GM04503 (cell line): Measurements from ENCODE around the gene ENO3.
"Not testable (repeated sequence)": the region's sequence is repeated elsewhere in the genome, so short reads cannot be mapped to it uniquely, and the experiment has no call there.

Experiments
- DNase-seq: peaks from one replicate; pipeline ENCODE4 v3.0.0-alpha.2; 2012; ENCODE audit warnings: low read depth

Gene ENO3

DNA sequence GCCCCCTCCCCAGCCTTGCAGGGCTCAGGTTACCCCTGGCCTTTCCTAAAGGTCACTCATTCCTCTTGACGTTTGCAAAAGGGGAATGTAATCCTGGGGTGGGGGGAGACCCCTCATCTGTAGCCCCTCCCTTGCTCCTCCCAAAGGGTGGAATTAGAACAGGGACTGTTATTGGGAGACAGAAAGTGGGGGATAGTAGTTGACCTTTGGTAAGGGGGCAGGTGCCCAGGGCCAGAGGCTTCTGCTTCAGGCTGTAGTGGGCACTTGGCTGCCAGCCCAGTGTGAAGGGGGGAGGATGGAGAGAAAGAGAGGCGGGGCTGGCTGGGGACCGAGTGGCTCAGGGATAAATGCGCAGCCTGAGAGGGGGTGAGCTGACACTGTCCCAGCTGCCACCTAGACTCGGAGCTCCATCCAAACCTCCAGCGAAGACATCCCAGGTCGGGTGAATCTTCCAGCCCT, at the start of gene ENO3:
ENO3 (plus strand) TSS at position 374 of the 459 bp plus-strand sequence. CDS start 711 bp downstream, outside the sequence.
- DNase-seq = no peak

DNA sequence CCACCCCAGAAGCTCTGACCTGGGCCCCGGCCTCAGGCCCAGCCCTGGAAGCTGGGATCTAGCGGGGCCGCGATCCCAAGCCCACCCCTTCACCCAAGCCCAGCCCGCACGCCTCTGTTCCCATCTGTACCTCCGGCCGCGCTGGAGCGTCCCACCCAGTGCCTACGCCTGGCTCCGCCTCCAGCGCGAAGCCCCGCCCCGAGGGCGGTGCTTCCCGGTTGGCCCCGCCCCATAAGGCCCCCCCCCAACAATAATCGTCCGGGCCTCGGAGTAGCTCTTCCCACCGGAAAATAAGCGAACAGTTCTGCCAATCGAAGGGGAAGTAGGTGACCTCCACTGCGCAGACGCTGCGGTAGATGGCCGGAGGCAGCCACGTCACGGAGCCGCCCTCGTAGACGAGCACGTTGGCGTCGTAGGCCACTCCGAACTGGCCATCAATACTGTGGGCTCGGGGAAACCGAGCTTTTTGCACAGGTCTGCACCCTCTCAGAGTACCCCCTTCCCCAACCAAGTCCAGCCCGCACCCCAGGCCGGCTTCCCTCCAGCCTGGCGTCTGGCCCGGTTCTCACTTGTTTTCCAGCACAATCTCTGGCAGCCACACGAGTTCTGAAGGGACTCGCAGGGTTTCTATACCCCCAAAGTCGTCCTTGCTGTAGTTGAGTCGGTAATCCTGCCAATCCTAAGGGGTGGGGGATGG, 49.1 kb upstream of the ENO3 start:
- DNase-seq = no peak

DNA sequence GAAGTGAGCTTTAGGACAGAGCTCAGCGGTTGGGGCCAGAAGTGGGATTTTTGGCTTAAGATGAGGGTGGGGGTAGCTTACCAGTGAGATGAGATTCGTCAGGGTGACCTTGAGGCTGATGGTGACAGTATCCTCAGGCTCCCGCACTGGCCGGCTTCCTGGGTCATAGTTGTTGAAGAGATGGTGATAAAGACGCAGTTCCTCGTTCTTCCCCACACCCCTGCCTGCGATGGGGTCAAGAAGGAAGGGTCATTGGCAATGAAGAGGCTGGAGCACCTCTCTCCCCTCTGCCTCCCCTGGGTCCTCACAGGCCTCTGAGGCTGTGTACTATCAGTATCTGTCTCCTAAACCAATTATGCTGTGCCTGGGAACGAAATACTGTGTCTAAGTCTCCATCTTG, 48.4 kb upstream of the ENO3 start:
- DNase-seq = no peak

DNA sequence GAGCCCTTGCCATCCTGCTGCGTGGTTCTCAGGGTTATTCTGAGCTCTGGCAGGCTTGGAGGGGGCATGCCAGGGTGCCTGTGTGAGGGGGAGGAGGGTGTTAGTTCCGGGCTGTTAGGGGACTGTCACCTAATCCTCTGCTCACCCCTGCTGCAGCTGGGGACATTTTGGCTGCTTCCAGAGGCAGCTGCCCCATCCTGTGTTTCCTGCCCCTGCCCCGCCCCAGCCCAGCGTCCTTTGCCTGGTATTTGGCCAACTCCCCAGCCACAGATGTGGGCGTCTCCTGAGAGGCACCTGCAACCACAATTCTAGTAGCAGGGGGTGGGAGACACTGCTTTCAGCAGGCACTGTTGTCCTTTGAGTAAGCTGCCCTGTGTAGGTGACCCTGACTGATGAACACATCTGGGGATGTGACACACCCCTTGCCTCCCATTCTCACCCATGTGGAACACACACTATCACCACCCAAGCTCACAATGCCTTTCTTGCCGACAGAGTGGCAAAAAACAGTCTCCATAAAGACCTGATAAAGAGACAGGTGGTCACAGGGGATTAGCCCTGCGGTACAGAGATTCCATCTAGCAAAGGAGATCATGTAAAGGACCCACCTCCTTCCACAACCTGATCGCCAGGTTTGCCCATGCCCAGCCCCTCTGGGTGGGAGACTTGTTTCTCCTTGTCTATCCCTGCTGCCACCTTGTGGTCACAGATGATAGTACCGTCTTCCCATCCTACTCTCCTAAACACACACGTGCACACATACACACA, 47.7 kb upstream of the ENO3 start, which contains the start of gene CHRNE:
CHRNE (minus strand) TSS at position 48 of the 768 bp plus-strand sequence; CDS start at position 13, 35 bp downstream.
- DNase-seq = no peak

DNA sequence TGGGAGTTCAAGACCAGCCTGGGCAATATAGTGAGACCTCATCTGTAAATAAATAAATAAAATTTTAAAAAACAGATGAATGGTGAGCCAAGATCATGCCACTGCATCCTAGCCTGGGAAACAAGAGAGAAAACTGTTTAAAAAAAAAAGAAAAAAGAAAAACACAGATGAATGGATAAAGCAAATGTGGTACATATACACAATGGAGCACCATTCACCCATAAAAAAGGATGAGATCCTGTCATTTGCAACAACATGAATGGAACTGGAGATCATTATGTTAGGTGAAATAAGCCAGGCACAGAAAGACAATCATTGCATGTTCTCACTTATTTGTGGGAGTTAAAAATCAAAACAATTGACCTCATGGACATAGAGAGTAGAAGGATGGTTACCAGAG, 44.3 kb upstream of the ENO3 start:
- not testable (repeated sequence) for DNase-seq

DNA sequence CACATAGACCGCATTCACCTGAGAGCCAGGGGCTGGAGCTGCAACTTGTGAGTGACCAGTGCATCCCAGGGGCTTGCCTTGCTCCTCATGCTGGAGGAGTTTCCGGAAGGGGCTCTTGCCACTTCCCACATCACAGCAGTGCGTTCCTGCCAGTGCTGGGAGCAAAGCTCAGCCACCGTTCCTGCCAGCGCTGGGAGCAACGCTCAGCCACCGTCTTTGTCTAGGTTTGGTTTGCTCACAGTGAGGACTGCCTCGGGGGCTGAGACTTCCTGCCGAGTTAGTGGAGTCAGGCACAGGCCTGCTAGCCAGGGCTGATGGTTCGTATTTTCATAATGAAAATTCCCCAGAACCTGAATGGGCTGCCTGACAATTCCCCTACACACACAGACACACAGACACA, 42.6 kb upstream of the ENO3 start:
- no peak for DNase-seq

DNA sequence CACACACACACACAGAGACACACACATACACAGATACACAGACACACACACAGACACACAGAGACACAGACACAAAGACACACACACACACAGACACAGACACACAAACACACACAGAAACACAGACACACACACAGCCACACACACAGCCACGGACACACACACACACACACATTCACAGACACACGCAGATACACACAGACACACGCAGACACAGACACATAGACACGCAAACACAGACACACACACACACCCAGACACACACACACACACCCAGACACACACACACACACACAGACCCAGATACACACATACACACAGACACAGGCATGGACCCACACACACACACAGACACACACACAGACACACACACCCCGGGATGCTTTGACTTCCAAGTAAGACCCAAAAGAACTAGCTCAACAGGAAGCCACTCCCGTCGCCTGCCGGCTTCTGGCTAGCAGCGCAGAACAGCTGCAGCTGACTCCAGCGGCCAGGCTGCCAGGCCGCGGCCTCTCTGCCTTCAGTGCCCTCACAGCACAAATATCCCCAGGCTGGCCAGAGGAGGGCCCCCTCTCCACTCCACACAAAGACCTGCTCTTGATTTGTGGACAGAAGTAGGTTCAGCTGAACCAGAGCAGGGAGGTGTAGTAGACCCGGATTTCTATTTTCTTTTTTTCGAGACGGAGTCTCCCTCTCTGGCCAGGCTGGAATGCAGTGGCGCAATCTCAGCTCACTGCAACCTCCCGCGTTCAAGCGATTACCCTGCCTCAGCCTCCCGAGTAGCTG, 42.0 kb upstream of the ENO3 start:
- peak; percentile 81 for DNase-seq

DNA sequence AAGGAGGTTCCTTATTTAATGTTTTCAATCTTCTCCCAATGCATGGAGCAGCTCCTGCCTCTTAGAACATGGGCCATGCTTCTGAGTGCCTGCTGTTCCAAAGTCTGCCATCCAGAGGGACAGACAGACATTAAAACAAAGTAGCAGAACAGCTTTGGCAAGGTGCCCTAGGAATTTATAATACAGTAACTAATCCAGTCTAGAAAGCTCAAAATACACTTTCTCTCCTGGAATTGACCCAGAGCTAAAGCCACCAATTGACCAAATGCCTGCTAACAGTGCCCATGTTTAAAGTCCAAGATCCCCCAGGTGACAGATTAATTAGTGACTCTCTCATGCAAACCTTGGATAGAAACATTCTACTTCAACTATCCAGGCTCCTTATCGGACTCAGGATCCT, 36.9 kb upstream of the ENO3 start:
- DNase-seq = no peak

DNA sequence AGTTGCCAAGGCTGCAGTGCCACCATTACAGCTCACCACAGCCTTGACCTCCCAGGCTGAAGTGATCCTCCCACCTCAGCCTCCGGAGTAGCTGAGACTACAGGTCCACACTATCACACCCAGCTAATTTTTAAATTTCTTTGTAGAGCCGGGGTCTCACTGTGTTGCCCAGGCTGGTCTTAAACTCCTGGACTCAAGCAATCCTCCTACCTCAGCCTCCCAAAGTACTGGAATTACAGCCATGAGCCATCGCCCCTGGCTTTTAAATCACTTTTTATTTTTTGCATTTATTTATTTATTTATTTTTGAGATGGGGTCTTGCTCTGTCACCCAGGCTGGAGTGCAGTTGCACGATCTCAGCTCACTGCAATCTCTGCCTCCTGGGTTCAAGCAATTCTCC, 36.4 kb upstream of the ENO3 start:
- not testable (repeated sequence) for DNase-seq

DNA sequence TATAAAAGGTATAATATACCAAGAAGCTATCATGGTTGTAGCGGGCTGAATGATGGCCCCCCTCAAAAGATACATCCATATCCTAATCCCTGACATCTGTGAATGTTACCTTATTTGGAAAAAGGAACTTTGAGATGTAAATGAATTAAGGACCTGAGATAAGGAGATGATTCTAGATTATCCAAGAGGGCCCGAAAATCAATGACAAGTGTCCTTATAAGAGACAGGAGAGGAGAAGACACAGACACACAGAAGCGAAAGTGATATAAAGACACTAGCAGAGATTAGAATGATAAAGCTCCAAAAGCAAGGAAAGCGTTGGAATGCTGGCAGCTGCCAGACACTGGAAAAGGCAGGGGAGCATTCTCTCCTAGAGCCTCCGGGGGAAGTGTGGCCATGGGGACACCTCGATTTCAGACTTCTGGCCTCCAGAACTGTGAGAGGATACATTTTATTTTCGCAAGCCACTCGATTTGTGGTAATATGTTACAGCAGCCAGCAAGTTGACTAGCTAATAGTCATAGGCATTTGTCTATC, 31.3 kb upstream of the ENO3 start:
- no peak for DNase-seq

DNA sequence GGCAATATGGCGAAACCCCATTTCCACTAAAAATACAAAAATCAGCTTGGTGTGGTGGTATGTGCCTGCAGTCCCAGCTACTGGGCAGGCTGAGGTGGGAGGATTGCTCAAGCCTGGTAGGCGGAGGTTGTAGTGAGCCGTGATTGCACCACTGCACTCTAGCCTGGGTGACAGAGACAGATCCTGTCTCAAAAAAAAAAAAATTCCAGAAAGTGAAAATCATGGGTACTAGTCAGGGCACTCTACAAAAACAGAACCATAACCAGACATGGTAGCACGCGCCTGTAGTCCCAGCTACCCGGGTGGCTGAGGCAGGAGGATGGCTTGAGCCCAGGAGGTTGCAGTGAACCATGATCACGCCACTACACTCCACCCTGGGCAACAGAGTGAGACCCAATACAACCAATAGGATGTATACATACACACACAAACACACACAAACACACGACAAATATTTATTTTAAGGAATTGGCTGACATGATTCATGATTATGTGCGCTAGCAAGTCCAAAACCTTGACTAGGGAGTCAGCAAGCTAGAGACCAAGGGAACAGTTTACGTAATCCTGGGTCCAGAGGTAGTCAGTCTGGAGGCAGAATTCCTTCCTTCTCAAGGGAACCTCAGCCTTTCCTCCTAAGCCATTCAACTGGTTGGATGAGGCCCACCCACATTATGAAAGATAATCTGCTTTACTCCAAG, 30.4 kb upstream of the ENO3 start:
- DNase-seq = no peak

DNA sequence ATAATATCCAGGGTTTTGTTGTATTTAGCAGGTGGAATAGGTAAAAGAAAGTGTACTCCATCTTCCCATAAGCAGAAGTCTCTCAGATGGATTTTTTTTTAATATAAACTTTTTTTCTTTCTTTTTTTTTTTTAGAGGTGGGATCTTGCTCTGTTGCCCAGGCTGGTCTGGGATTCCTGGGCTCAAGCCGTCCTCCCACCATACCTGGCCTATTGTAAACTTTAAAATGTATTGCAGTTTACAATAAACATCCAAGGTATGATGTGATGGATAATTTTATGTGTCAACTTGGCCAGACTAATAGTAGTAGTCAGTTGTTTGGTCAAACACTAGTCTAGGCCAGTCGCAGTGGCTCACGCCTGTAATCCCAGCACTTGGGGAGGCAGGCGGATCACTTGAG, 29.6 kb upstream of the ENO3 start:
- no peak for DNase-seq

DNA sequence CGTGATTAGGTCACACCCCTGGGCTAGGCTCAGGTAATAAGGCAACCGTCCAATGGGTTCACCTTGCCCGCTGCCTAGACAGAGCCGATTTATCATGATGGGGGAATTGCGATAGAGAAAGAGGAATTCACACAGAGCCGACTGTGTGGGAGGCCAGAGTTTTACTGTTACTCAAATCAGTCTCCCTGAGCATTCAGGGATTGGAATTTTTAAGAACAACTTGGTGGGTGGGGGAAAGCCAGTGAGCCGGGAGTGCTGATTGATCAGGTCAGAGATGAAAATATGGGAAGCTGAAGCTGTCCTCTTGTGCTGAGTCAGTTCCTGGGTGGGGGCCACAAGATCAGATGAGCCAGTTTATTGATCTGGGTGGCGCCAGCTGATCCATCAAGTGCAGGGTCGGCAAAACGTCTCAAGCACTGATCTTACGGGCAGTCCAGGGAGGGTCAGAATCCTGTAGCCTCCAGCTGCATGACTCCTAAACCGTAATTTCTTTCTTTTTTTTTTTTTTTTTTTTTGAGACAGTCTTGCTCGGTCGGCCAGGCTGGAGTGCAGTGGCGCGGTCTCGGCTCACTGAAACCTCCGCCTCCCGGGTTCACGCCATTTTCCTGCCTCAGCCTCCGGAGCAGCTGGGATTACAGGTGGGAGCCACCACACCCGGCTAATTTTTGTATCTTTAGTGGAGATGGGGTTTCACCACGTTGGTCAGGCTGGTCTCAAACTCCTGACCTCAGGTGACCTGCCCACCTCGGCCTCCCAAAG, 24.2 kb upstream of the ENO3 start:
- not testable (repeated sequence) for DNase-seq

DNA sequence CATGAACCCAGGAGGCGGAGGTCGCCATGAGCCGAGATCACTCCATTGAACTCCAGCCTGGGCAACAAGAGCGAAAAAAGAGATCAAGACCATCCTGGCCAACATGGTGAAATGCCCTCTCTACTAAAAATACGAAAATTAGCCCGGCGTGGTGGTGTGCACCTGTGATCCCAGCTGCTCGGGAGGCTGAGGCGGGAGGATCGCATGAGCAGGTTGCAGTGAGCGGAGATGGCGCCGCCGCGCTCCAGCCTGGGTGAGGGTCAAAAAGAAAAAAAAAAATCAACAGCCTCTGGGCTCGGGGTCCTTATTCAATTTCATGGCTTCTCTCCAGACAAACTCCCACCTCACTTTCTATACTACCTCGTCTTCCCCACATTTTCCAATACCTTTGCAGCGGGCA, 22.0 kb upstream of the ENO3 start:
- no peak for DNase-seq

DNA sequence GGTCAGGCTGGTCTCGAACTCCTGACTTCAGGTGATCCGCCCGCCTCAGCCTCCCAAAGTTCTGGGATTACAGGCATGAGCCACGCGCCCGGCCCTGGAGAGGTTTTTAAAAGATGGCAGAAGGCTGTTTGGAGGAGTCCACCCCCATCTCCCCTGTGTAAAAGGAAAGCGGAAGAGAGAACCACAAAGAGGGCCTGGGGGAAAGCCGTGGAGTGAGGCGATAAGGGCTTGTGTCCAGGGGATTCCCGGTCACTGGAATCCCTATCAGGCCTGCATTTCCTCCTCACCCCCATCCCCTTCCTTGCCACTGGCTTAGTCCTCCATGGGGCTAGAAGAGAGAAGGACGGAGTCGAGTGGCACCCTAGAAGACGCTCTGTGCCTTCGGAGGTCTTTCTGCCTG, 19.0 kb upstream of the ENO3 start, which contains the start of gene GP1BA:
GP1BA (plus strand) TSS at position 315 of the 400 bp plus-strand sequence. CDS start 328 bp downstream, outside the sequence.
- no peak for DNase-seq

DNA sequence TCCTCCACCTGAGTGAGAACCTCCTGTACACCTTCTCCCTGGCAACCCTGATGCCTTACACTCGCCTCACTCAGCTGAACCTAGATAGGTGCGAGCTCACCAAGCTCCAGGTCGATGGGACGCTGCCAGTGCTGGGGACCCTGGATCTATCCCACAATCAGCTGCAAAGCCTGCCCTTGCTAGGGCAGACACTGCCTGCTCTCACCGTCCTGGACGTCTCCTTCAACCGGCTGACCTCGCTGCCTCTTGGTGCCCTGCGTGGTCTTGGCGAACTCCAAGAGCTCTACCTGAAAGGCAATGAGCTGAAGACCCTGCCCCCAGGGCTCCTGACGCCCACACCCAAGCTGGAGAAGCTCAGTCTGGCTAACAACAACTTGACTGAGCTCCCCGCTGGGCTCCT, 18.2 kb upstream of the ENO3 start:
- DNase-seq = no peak

DNA sequence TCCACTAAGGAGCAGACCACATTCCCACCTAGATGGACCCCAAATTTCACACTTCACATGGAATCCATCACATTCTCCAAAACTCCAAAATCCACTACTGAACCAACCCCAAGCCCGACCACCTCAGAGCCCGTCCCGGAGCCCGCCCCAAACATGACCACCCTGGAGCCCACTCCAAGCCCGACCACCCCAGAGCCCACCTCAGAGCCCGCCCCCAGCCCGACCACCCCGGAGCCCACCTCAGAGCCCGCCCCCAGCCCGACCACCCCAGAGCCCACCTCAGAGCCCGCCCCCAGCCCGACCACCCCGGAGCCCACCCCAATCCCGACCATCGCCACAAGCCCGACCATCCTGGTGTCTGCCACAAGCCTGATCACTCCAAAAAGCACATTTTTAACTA, 17.3 kb upstream of the ENO3 start:
- DNase-seq = no peak

DNA sequence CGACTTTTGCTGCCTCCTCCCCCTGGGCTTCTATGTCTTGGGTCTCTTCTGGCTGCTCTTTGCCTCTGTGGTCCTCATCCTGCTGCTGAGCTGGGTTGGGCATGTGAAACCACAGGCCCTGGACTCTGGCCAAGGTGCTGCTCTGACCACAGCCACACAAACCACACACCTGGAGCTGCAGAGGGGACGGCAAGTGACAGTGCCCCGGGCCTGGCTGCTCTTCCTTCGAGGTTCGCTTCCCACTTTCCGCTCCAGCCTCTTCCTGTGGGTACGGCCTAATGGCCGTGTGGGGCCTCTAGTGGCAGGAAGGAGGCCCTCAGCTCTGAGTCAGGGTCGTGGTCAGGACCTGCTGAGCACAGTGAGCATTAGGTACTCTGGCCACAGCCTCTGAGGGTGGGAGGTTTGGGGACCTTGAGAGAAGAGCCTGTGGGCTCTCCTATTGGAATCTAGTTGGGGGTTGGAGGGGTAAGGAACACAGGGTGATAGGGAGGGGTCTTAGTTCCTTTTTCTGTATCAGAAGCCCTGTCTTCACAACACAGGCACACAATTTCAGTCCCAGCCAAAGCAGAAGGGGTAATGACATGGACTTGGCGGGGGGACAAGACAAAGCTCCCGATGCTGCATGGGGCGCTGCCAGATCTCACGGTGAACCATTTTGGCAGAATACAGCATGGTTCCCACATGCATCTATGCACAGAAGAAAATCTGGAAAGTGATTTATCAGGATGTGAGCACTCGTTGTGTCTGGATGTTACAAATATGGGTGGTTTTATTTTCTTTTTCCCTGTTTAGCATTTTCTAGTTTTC, 16.5 kb upstream of the ENO3 start:
- no peak for DNase-seq

DNA sequence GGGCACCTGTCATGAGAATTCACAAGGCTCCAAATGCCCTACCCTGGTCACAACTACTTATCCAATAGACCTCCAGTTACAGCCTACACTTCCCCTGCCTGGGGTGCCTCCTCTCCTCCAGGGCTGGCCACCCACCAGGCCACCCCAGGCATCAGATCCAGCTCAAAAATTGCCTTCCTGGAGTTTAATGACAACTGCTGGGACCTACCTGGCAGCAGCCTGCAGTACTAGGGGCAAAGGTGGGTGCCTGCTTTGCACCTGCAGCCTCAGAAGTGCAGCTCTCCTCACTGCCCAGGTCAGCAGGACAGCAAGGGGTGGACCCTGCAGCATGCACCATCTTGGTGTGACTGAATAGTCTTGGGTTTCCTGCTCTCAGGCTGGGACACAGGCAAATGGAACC, 15.3 kb upstream of the ENO3 start:
- no peak for DNase-seq

DNA sequence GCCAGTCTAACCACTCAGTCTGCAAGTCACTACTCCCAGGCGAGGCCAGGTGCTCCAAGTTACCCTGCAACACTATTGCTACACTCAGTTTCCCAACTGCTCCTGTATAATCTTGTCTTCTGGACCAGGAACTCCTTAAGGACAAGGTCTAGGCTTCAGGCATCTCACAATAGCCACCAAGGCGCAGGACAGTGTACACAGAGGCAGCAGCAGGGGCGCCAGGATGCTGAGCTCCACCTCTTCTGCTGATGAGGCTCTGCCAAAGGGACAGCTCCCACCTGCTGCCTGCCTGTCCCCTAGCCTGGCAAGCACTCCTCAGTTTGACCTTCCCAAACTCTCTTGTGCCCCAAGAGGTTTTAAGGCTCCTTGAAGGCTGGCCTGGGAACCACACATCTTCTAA, 14.5 kb upstream of the ENO3 start:
- no peak for DNase-seq
